ENCODE measurements around the gene UMODL1. TPM values are rescaled to one million over a fixed set of nuclear protein-coding genes. Genes with fewer than 3 reads are reported as not detected.

UMODL1 gene
- total RNA-seq, 2 experiments from 2014 or later, result not detected

- H3K36me3 Mint-ChIP-seq (ENCODE audit: low read depth), result no peaks in the 10 kb centered on the region
- CTCF ChIA-PET, result no interaction called here
- no peak overlapping the region for H3K4me3 Mint-ChIP-seq
- POLR2A ChIA-PET, result interaction anchor here (0.7 kb wide), 1 partner anchor 375 kb away, joined by 3 read pairs; no protein-coding TSS in a partner anchor
- no peaks in the 10 kb centered on the region for H3K27me3 Mint-ChIP-seq
- intact Hi-C loops (cut with DNase I, micrococcal nuclease), result no loop called here
- no peaks in the 10 kb centered on the region for H3K9me3 Mint-ChIP-seq (ENCODE audit: low read depth)
- no peak for ATAC-seq
- H3K4me1 Mint-ChIP-seq, result peaks cover 2% of the 10 kb centered on the region
- H3K27ac Mint-ChIP-seq, result no peak overlapping the region
- no peak for DNase-seq
Measured at GRCh38 chr21:42040411-42041180, 30.5 kb upstream of the UMODL1 start.

GRCh38 chr21:42041246-42041645, 29.9 kb upstream of the UMODL1 start:
- peaks cover 2% of the 10 kb centered on the region for H3K4me1 Mint-ChIP-seq
- DNase-seq (no peak), ATAC-seq (peak; percentile 16)
- no peak overlapping the region for H3K27ac Mint-ChIP-seq
- intact Hi-C loops (cut with DNase I, micrococcal nuclease), result no loop called here
- ChIA-PET POLR2A (interaction anchor here (0.7 kb wide), 1 partner anchor 375 kb away, joined by 3 read pairs; no protein-coding TSS in a partner anchor), CTCF (no interaction called here)
- H3K4me3 Mint-ChIP-seq, result no peak overlapping the region
- H3K36me3 Mint-ChIP-seq (ENCODE audit: low read depth), result no peaks in the 10 kb centered on the region
- H3K9me3 Mint-ChIP-seq (ENCODE audit: low read depth), result no peaks in the 10 kb centered on the region
- H3K27me3 Mint-ChIP-seq, result no peaks in the 10 kb centered on the region

- DNase-seq, result no peak
- H3K4me1 Mint-ChIP-seq, result peaks cover 2% of the 10 kb centered on the region
- no peak for ATAC-seq
- POLR2A ChIA-PET, result interaction anchor here (0.7 kb wide), 1 partner anchor 374 kb away, joined by 3 read pairs; no protein-coding TSS in a partner anchor
- no peaks in the 10 kb centered on the region for H3K36me3 Mint-ChIP-seq (ENCODE audit: low read depth)
- no peak overlapping the region for H3K27ac Mint-ChIP-seq
- no peak overlapping the region for H3K4me3 Mint-ChIP-seq
- H3K9me3 Mint-ChIP-seq (ENCODE audit: low read depth), result no peaks in the 10 kb centered on the region
- intact Hi-C loops (cut with DNase I, micrococcal nuclease), result no loop called here
- CTCF ChIA-PET, result interaction anchor here (1.2 kb wide), 1 partner anchor 36 kb away, joined by 3 read pairs; no protein-coding TSS in a partner anchor
- no peaks in the 10 kb centered on the region for H3K27me3 Mint-ChIP-seq
Measured at GRCh38 chr21:42041711-42042110, 29.4 kb upstream of the UMODL1 start.

- intact Hi-C loops (cut with DNase I, micrococcal nuclease), result no loop called here
- ATAC-seq, result no peak
- Mint-ChIP-seq H3K27ac (no peak overlapping the region), H3K4me1 (peaks cover 2% of the 10 kb centered on the region), H3K4me3 (no peak overlapping the region), H3K27me3 (no peaks in the 10 kb centered on the region), H3K9me3 (ENCODE audit: low read depth) (no peaks in the 10 kb centered on the region), H3K36me3 (ENCODE audit: low read depth) (no peaks in the 10 kb centered on the region)
- ChIA-PET POLR2A (interaction anchor here (0.8 kb wide), 1 partner anchor 69 kb away, joined by 4 read pairs; no protein-coding TSS in a partner anchor), CTCF (interaction anchor here (1.0 to 1.2 kb wide), 2 partner anchors 37 to 75 kb away, joined by 3 read pairs; no protein-coding TSS in a partner anchor)
- DNase-seq, result no peak
Measured at GRCh38 chr21:42042651-42043050, 28.5 kb upstream of the UMODL1 start.

- ChIA-PET CTCF (interaction anchor here (1.0 kb wide), 1 partner anchor 74 kb away, joined by 3 read pairs; no protein-coding TSS in a partner anchor), POLR2A (no interaction called here)
- H3K9me3 Mint-ChIP-seq (ENCODE audit: low read depth), result no peaks in the 10 kb centered on the region
- intact Hi-C loops (cut with DNase I, micrococcal nuclease), result no loop called here
- no peaks in the 10 kb centered on the region for H3K27me3 Mint-ChIP-seq
- no peak overlapping the region for H3K27ac Mint-ChIP-seq
- no peaks in the 10 kb centered on the region for H3K36me3 Mint-ChIP-seq (ENCODE audit: low read depth)
- DNase-seq (no peak), ATAC-seq (no peak)
- peaks cover 2% of the 10 kb centered on the region for H3K4me1 Mint-ChIP-seq
- H3K4me3 Mint-ChIP-seq, result no peak overlapping the region
Measured at GRCh38 chr21:42043201-42043895, 27.8 kb upstream of the UMODL1 start.

GRCh38 chr21:42043961-42044360, 27.2 kb upstream of the UMODL1 start:
- Mint-ChIP-seq H3K27ac (no peak overlapping the region), H3K36me3 (ENCODE audit: low read depth) (no peaks in the 10 kb centered on the region), H3K27me3 (no peaks in the 10 kb centered on the region), H3K9me3 (ENCODE audit: low read depth) (no peaks in the 10 kb centered on the region), H3K4me1 (no peaks in the 10 kb centered on the region), H3K4me3 (no peak overlapping the region)
- ATAC-seq, result no peak
- no peak for DNase-seq
- intact Hi-C loops (cut with DNase I, micrococcal nuclease), result no loop called here
- ChIA-PET POLR2A (no interaction called here), CTCF (no interaction called here)

- no peak for ATAC-seq
- Mint-ChIP-seq H3K27ac (no peak overlapping the region), H3K36me3 (ENCODE audit: low read depth) (no peaks in the 10 kb centered on the region), H3K4me3 (no peak overlapping the region), H3K4me1 (no peaks in the 10 kb centered on the region), H3K9me3 (ENCODE audit: low read depth) (no peaks in the 10 kb centered on the region), H3K27me3 (no peaks in the 10 kb centered on the region)
- CTCF ChIA-PET, result interaction anchor here (0.6 to 1.7 kb wide), 2 partner anchors 63 to 71 kb away, joined by 3 to 4 read pairs; no protein-coding TSS in a partner anchor
- POLR2A ChIA-PET, result no interaction called here
- no peak for DNase-seq
- intact Hi-C loops (cut with DNase I, micrococcal nuclease), result no loop called here
Measured at GRCh38 chr21:42044871-42045495, 26.1 kb upstream of the UMODL1 start.

- CTCF ChIA-PET, result no interaction called here
- H3K4me3 Mint-ChIP-seq, result no peak overlapping the region
- intact Hi-C loops (cut with DNase I, micrococcal nuclease), result no loop called here
- no peak for ATAC-seq
- no peaks in the 10 kb centered on the region for H3K4me1 Mint-ChIP-seq
- no peaks in the 10 kb centered on the region for H3K36me3 Mint-ChIP-seq (ENCODE audit: low read depth)
- DNase-seq, result no peak
- POLR2A ChIA-PET, result no interaction called here
- H3K27me3 Mint-ChIP-seq, result no peaks in the 10 kb centered on the region
- no peak overlapping the region for H3K27ac Mint-ChIP-seq
- H3K9me3 Mint-ChIP-seq (ENCODE audit: low read depth), result no peaks in the 10 kb centered on the region
Measured at GRCh38 chr21:42047821-42048613, 23.1 kb upstream of the UMODL1 start.

- intact Hi-C loops (cut with DNase I, micrococcal nuclease), result no loop called here
- POLR2A ChIA-PET, result no interaction called here
- no peak for DNase-seq
- Mint-ChIP-seq H3K4me3 (no peak overlapping the region), H3K4me1 (no peaks in the 10 kb centered on the region), H3K36me3 (ENCODE audit: low read depth) (no peaks in the 10 kb centered on the region), H3K27ac (no peak overlapping the region), H3K27me3 (no peaks in the 10 kb centered on the region), H3K9me3 (ENCODE audit: low read depth) (no peaks in the 10 kb centered on the region)
- CTCF ChIA-PET, result no interaction called here
- ATAC-seq, result no peak
Measured at GRCh38 chr21:42048870-42049577, 22.1 kb upstream of the UMODL1 start.

- ATAC-seq (no peak), DNase-seq (no peak)
- Mint-ChIP-seq H3K36me3 (ENCODE audit: low read depth) (no peaks in the 10 kb centered on the region), H3K27ac (no peak overlapping the region), H3K9me3 (ENCODE audit: low read depth) (no peaks in the 10 kb centered on the region), H3K4me1 (no peaks in the 10 kb centered on the region), H3K4me3 (no peak overlapping the region), H3K27me3 (no peaks in the 10 kb centered on the region)
- ChIA-PET CTCF (interaction anchor here (1.0 kb wide), 1 partner anchor 46 kb away, joined by 3 read pairs; no protein-coding TSS in a partner anchor), POLR2A (no interaction called here)
- intact Hi-C loops (cut with DNase I, micrococcal nuclease), result no loop called here
Measured at GRCh38 chr21:42049578-42050430, 21.3 kb upstream of the UMODL1 start.
